ENCODE data around the gene TRIM15.
A peak's percentile ranks its signal among the peaks of the same experiment; 100 is the strongest.
"Not testable (repeated sequence)": the region's sequence is repeated elsewhere in the genome, so short reads cannot be mapped to it uniquely, and the experiment has no call there.

The TRIM15 gene

GRCh38 chr6:30163090-30163917, at the start of gene TRIM15:
Gene TRIM15, plus strand, starts transcription at chr6:30163546. Its CDS starts 139 bp downstream, at chr6:30163685.
- peak in 1 of 2 donors; percentile 20 for DNase-seq

GRCh38 chr6:30113841-30114240, 49.5 kb upstream of the TRIM15 start:
- no peak for DNase-seq

GRCh38 chr6:30116724-30117123, 46.6 kb upstream of the TRIM15 start:
- DNase-seq: no peak

GRCh38 chr6:30118691-30119090, 44.7 kb upstream of the TRIM15 start:
- not testable (repeated sequence) for DNase-seq

- no peak for DNase-seq
Measured at GRCh38 chr6:30121446-30122366, 41.6 kb upstream of the TRIM15 start.

- DNase-seq: no peak
Measured at GRCh38 chr6:30122515-30122914, 40.8 kb upstream of the TRIM15 start.

- no peak for DNase-seq
Measured at GRCh38 chr6:30127238-30128093, 35.9 kb upstream of the TRIM15 start.

GRCh38 chr6:30129265-30130178, 33.8 kb upstream of the TRIM15 start:
- DNase-seq: no peak

- DNase-seq: no peak
Measured at GRCh38 chr6:30130179-30130679, 33.1 kb upstream of the TRIM15 start.

- peak; percentile 81 to 85 for DNase-seq
Measured at GRCh38 chr6:30130887-30131862, 32.2 kb upstream of the TRIM15 start.

- DNase-seq: no peak
Measured at GRCh38 chr6:30131947-30132497, 31.3 kb upstream of the TRIM15 start.

- no peak for DNase-seq
Measured at GRCh38 chr6:30135147-30135546, 28.2 kb upstream of the TRIM15 start.

GRCh38 chr6:30135757-30136156, 27.6 kb upstream of the TRIM15 start, which contains the start of gene TRIM40:
Gene TRIM40, plus strand, starts transcription at chr6:30136140. Its CDS starts 897 bp downstream, at chr6:30137037.
- no peak for DNase-seq

GRCh38 chr6:30136570-30137286, 26.6 kb upstream of the TRIM15 start:
- DNase-seq: no peak

GRCh38 chr6:30140240-30140639, 23.1 kb upstream of the TRIM15 start:
- DNase-seq: not testable (repeated sequence)

- no peak for DNase-seq
Measured at GRCh38 chr6:30142665-30143064, 20.7 kb upstream of the TRIM15 start.

GRCh38 chr6:30143780-30144179, 19.6 kb upstream of the TRIM15 start:
- DNase-seq: no peak

GRCh38 chr6:30144811-30145210, 18.5 kb upstream of the TRIM15 start:
- no peak for DNase-seq

- DNase-seq: no peak
Measured at GRCh38 chr6:30145818-30146217, 17.5 kb upstream of the TRIM15 start.
